ENCODE measurements around the gene PPP1R14D.

- TF ChIP-seq CTCF (IDR thresholded peaks at IDR 0.05; ENCODE audit: insufficient read depth, low read length, poor library complexity, severe bottlenecking) (no peak), EZH2phosphoT487 (conservative IDR thresholded peaks at IDR 0.05; ENCODE audit: low read length) (no peak)
These were observed 15.6 kb downstream of the PPP1R14D start for GRCh38 chr15:40812721-40813425.

All from SU-DHL-6 (cell line).